Stimulated activated CD8-positive, alpha-beta memory T cell treated with anti-CD3 and anti-CD28 coated beads, Interleukin-15, amount 100 ng/mL, for 24 hours (primary cell): Measurements from ENCODE around the gene SEMA5A.

Experiments used
- DNase-seq: peaks from one replicate; pipeline ENCODE4 v3.0.0-alpha.2; 2020; ENCODE audit warnings: low read depth

SEMA5A gene, protein sequence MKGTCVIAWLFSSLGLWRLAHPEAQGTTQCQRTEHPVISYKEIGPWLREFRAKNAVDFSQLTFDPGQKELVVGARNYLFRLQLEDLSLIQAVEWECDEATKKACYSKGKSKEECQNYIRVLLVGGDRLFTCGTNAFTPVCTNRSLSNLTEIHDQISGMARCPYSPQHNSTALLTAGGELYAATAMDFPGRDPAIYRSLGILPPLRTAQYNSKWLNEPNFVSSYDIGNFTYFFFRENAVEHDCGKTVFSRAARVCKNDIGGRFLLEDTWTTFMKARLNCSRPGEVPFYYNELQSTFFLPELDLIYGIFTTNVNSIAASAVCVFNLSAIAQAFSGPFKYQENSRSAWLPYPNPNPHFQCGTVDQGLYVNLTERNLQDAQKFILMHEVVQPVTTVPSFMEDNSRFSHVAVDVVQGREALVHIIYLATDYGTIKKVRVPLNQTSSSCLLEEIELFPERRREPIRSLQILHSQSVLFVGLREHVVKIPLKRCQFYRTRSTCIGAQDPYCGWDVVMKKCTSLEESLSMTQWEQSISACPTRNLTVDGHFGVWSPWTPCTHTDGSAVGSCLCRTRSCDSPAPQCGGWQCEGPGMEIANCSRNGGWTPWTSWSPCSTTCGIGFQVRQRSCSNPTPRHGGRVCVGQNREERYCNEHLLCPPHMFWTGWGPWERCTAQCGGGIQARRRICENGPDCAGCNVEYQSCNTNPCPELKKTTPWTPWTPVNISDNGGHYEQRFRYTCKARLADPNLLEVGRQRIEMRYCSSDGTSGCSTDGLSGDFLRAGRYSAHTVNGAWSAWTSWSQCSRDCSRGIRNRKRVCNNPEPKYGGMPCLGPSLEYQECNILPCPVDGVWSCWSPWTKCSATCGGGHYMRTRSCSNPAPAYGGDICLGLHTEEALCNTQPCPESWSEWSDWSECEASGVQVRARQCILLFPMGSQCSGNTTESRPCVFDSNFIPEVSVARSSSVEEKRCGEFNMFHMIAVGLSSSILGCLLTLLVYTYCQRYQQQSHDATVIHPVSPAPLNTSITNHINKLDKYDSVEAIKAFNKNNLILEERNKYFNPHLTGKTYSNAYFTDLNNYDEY

DNA sequence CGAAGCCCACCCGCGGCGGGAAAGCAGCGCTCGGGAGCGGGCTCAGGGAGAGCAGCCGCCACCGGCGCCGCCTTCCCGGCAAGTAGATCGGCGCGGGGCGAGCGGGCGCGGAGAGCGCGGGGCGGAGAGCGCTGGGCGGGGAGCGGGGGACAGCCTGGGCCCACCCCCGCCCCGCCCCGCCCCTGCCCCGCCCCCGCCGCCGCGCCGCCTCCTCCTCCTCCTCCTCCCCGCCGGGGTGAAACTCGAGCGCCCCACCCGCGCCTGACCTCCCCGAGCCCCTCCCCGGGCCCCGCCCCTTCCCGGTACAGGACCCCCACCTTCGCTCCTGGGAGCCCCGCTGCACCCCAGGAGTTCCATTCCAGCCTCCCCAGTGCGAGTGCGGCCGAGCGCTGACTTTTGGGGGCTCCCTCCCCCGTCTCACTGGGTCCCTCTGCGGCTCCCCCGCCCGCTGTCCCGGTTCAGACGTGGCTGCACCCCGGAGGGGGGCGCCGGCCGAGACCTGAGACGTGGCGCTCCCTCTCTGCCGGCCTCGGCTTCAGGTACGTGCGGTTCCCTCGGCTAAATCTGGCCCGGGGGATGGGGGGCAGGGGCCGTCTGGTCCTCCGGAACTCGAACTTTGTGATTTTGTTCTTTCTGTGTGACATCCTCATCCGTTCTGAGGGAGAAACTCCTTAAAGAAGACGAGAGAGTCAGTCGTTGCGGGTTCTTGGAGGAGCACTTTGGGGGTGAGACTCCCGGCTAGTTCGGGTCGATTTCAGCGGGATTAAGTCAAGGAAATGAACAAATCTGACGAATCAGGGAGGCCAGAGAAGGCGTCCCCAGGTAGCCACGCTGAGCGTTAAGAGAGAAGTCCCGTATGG lies at the start of gene SEMA5A:
Gene SEMA5A, minus strand, starts transcription at position 84 of the 860 bp plus-strand sequence. CDS start 166,129 bp downstream, outside the sequence.
- no peak for DNase-seq

DNA sequence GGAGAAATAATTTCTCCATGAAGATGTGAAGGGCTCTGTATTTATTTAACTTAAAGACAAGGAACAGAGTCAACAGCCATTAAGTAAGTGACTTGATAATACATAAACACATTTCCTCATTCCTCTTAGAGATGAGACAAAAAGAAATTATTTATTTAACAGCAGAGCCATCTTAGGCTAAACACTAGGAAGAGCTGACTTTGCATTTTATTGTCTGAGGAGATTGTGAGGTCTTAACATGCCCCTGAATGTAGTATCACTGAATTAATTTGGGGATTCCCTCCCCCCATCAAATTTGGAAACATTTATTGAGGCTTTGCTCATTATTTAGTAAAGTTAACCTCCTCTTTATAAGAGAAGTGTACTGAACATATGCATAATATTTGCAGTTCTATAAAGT lies 49.0 kb upstream of the SEMA5A start:
- no peak for DNase-seq

DNA sequence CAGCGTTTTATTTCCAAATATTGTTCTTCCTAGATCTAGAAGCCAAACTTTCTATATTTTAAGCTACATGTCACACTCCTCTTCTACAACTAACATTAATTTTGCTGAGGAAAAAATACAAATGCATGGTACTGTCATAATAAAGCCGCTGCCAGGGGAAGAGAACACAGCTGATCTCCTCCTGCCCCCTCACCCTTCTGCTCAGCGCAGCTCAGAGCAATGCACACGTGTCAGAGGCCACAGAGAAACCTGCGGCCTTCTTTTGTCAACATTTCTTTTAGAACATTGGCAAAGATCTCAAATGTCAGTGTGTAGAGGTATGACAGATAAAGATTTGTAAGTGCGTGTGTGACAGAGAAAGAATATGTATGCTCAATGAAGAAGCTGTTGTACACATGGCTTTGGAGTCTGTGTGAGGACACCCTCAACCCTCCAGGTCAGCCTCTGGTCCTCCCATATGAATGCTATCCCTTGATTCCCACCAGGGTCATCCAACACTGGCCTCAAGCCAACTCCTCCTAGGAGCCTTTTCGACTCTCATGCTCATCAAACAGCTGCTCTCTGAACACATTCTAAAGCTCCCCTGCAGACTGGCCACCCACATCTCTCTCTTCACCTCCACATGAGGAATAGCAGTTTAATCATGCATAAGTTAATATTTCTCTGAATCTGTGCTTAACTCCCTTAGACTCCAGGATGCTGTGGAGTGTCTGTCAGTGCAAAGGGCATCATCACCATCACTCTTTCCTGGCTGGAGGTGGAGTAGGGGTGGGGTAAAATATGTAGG lies 43.4 kb upstream of the SEMA5A start:
- no peak for DNase-seq

DNA sequence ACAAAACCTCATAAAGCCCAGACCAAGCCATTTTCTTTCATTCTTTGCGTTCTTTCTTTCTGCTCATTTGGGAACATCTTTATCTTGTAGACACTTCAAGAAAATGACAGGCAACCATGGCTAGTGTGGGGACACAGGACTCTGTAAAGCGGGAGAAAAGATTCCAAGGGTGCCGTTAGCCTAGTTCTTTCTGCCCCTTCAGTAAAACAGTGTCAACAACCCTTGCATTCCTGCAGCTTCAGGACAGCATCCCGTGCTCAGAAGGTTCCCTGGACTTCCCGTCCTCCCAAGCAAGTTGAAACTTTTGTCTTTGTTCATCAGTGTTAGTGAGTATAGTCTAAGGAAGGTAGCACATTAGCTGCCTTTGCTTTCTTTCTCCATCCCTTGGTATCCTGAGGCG lies 42.4 kb upstream of the SEMA5A start:
- DNase-seq, result no peak

DNA sequence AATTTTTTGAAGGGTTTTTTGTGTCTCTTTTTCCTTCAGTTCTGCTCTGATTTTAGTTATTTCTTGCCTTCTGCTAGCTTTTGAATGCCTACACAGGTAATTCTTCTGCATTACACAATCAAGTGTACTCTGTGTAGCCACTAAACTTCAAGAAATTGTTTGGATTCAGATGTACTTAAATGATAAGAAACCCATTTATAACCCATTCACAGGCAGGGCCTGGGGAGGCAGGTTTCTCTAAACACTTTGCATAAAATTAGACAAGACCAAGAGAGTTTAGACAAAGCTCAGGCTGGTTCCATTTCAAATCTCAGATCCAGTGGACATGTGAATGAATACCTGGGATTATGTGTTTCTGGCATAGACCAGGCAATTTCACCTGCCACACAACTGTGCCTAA lies 41.3 kb upstream of the SEMA5A start:
- no peak for DNase-seq

DNA sequence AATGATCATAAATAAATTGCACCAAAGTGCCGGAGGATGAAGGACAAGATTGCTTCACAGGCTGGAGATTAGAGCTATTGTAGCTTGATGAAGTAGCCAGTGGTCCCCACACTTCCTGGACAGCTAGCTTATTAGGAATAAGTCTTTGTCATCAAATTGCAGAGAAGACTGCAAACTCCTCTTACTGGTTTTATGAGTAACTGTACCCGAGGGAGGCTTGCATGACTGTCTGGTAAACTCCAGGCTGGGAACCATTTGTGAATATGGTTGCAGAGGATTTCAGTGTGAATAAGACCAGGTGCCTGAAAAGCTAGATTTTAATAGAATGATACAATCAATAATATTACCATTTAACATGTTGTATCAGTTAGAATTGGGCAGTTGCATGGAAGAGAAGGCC lies 36.5 kb upstream of the SEMA5A start:
- no peak for DNase-seq

DNA sequence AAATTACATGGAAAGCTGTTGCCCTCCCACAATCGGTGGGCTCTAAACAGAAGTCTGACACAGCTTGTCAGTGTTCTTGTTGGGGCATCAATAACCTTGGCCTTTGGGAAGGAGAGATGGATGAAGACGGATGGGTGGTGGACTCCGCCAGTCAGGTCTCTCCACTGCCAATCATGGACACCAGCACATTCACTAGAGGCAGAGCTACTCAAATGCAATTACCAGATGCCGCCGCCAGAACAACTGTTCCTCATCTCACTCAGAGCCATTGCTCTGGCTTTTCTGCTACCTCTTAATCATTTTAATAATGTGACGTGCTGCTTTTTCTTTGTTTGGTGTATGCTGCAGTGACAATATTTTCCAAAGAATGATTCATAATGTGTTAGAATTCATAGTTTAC lies 27.9 kb upstream of the SEMA5A start:
- no peak for DNase-seq

DNA sequence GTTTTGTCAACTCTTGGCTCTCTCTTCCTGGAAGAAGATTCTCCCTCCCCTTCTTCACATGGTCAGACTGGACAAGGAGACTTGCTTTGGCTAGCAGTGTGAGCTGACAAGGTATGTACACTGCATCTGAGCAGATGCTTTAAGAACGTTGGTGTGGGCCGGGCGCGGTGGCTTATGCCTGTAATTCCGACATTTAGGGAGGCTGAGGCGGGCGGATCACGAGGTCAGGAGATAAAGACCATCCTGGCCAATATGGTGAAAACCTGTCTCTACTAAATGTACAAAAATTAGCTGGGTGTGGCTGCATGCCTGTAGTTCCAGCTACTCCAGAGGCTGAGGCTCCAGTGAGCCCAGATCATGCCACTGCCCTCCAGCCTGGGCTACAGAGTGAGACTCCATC lies 26.4 kb upstream of the SEMA5A start:
- DNase-seq, result no peak

DNA sequence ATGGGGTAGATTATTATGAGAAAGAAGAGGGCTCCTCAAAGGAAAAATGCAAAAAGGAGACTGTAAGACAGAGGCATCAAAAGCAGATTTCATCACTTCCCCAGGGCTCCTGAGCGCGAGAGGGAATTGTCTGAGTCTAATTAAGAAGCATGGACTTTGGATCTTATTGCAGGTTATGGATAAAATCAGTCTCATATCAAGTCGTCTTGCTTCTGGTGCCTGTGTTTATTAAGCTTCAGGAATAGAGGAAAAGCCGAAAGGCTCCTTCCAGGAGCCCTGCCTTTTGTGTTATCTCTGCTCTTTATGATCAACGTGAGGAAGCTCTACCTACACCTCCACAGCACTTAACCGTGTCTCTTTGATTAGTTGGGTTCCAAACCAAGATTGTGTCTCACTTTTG lies 25.0 kb upstream of the SEMA5A start:
- no peak for DNase-seq

DNA sequence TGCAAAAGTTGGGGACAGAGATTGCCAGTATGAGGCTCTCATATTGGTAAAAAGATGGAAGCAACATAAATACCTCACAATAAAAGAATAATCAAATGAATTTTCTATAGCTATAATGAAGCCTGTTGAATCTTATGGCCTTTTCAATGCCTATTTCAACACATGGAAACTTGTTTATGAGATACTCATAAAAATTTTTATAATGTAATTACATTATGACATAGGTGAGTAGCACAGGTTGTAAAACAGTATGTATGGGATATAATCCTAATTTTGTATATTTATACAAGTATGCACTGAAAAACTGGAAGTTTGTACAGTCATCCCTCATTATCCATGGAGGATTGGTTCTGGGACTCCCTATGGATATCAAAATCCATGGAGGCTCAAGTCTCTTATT lies 21.2 kb upstream of the SEMA5A start:
- no peak for DNase-seq

DNA sequence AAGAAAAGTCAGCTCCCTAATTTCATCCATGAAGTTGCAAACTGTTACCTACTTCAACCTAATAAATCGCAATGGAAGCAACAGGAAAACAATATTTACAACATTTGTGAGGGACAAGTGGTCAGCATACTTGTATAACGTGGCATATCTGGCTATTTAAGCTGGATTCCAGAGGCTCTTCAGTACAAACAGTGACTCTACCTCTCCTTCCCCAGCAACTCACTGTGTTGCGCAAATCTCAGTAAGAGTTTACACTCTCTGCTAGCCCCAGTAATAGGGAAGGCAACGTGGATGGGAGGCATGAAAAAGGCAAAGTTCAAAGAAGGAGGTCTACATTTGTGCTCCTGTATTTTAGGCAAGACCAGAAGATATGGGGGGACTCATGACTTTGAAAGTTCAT lies 18.9 kb upstream of the SEMA5A start:
- no peak for DNase-seq

DNA sequence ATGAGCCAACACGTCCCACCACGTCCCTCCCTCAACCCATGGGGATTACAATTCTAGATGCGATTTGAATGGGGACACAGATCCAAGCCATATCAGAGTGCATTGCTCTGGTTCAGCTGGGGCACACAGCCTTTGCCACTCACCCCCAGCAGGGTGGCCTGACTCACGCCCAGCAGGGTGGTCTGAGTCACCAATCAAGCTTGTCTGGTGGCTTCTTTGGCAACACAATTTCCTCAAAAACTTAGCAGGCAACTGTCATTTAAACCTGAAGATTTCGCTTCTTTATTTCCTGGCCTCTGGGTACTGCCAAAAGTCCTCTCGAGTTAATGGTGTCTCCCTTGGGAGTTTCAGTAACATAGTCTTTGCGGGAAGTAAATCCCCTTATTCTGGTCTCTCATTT lies 16.3 kb upstream of the SEMA5A start:
- DNase-seq, result no peak

DNA sequence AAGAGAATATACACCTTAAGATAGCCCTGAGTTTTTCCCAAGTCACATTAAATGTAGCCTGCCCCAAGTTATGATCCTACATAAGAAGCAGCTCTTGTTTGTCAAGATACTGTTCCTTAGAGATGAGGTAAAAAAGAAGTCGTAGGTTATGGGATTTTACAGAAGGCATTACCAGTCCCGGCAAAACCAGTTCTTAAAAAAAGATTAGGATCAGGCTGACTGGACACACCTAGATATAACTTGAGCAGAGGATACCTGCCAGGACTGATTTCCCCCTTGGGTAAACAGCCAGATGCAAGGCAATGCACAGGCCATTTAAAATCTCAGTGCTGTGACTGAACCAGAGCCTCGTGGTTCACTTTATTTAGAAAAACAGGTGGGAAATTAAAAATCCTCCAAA lies 14.1 kb upstream of the SEMA5A start:
- DNase-seq, result no peak

DNA sequence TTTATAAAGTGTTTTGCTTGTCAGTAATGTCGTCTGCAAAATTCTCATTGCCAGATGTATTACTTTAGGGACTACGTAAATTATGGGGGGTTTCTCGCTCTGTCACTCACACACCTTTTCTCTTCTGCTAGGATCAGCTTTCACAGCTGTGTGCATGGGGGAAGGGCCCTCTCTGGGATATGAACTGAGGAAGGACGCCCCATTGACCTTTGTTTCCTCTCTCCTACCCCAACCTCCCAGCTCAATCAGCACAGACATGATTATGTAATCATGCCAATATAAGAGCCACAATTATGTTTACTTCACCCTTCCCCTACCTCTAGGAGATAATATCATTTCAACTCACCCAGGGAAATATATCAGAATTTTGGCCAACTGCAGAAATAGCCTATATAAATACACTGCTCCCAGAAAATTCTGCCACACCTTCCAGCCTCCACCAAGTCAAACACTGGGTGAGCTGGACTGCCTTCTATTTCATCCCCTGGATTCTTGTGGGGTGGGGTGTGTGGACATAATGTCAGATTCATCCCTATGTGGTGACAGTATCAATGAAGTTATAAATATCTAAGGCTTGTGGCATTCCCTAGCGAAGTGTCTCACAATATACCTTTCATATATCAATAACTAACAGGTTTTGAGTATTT lies 12.6 kb upstream of the SEMA5A start:
- DNase-seq, result no peak

DNA sequence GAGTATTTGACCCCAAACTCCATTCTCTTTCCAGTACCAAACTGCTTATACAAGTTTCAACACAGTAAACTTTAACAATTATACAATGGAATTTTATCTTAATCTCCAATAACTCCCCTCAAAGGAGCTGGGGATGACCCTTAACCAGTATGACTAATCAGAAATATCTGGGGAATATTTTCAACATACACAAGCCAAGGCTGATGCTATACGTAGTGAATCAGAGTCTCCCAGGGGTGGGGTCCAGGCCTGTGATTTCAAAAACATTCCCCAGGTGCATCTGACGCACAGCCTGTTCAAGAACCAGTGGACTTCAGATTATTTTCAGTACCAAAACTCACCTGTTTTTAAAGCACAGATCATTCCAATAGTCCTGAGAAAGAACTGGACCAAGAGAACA lies 11.8 kb upstream of the SEMA5A start:
- DNase-seq, result no peak

DNA sequence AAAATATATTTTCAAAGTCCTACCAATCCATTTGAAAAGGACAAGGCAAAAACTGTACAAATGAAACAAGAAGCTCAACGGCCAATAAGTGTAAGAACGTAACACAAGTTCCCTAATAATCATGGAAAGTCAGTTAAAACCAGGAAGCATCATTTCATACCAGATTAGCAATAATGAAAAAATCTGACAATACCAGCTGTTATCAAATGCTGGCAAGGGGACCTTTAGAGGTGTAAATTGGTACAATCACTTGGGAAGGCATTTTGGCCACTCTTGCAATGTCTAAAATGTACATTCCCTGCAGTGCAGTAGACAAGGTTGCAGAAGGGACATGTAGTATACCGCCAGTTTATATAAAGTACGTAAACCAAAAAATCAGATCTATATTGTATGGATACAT lies 10.1 kb upstream of the SEMA5A start:
- no peak for DNase-seq

DNA sequence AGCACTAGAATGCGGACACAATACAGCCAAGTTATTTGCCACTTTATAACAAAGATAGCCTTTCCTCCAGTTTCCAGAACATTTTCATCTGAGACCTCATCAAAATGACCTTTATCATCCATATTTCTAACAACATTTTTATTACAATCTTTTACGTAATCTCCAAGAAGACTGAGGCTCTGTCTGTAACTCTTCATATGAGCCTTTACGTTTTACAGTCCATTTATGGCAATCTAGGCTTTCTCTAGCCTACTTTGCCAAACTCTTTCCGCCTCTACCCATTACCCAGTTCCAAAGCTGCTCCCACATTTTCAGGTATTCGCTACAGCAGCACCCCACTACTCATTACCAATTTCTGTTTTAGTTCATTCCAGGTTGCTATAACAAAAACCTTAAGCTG lies 8.2 kb upstream of the SEMA5A start:
- DNase-seq, result no peak

DNA sequence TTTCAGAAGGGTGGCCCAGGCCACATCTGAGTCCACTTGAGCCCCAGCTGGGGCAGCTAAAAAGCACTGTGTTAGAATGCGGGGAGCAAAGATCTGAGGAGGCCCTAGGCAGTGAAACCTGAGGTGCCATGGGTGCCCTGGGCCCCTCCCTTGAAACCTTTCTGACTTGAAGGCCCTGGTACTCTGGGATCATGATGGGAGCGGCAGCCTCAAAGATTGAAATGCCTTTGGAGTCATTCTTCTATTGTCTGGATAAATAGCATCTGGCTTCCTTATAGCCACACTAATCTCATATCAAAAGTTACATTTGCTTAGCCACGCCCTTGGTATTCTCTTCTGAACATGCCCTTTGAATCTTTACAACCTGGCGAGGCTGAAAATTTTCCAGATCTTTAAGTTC lies 7.7 kb upstream of the SEMA5A start:
- DNase-seq, result no peak

DNA sequence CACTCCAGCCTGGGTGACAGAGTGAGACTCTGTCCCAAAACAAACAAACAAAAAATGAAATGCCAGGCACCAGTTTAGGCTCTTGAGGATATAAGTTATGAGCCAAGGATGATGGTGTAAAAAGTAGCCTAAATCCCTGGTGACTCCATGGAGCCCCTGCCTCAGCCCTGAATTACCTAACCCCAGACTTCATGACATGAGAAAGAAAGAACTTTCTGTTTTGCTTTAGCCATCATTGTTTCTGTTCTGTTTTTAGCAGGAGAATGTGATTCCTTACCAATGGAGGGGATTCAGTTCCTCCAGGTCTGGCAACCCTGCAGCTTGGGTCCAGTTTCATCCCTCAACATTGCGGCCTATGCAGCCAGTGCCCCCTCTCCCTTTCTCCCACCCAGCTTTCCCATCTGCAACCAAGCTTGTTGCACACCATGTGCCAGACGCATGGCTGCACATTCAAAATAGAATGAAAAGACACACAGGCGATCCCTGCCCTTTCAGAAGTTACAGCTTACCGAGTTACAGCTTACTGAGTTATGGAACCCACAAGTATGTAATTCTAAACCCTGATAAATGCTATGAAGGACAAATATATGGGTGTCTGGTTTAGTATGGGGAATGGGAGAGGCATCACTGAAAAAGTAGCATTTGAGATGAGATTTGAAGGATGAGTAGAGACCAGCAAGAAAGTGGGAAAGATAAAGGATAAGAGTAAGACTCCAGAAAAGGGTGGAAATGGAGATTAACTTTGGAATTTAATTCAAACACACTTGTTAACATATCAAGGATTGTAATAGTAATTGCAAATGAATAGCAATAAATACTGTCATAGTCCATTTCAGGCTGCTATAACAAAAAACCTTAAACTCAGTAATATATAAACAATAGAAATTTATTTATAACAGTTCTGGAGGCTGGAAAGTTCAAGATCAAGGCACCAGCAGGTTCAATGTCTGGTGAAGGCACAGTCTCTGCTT lies 6.0 kb upstream of the SEMA5A start:
- no peak for DNase-seq
